Endothelial cell of umbilical vein (primary cell): ENCODE measurements around the gene RELL1.

Source experiments
- GATA2 ChIP-seq: IDR thresholded peaks from 2 replicates; pipeline ENCODE4 v1.7.0; 2011; ENCODE audit warnings: low read depth, mild to moderate bottlenecking, moderate library complexity, mixed read lengths, low read length; ENCODE audit not compliant: insufficient read length, insufficient read depth
- MYC ChIP-seq: IDR thresholded peaks from one replicate; pipeline ENCODE4 v1.6.1; 2011; ENCODE audit warnings: mild to moderate bottlenecking, low read depth, low read length
- POLR2A ChIP-seq: IDR thresholded peaks from 2 replicates; pipeline ENCODE4 v1.6.1; 2012; ENCODE audit warnings: low read depth, mild to moderate bottlenecking, control low read depth, low read length
- TF ChIP-seq, protein P1 (sequence below), 2 donors: IDR thresholded peaks; 1 replicate in 1 of 2; 2 replicates in 1 of 2; pipeline ENCODE4 v1.5.1; 2011; ENCODE audit warnings: low read length in 2 of 2, mild to moderate bottlenecking in 2 of 2, moderate library complexity in 2 of 2, control low read depth in 1 of 2, inconsistent platforms in 1 of 2, low read depth in 1 of 2; ENCODE audit not compliant: insufficient read depth in 1 of 2; ENCODE audit errors: extremely low read depth in 1 of 2

DNA sequence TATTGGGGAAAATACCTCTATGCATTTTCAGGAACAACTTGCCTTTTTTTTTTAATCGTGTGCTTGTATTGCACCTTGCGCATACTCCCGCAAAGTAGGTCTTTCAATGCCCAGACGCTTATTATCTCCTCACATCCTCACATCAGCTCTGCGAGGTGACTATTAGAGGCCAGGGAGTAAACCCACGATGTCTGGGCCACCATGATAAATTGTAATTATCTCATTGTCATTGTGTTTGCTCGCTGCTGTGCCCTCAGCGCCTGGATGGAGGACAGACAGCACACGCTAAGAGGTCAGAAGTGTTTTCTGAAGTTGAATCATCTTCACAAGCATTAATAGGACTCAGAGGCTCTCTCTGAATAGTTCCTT is 1.0 kb upstream of the RELL1 start:
- no peak for TF ChIP-seq GATA2
- TF ChIP-seq, protein P1, sequence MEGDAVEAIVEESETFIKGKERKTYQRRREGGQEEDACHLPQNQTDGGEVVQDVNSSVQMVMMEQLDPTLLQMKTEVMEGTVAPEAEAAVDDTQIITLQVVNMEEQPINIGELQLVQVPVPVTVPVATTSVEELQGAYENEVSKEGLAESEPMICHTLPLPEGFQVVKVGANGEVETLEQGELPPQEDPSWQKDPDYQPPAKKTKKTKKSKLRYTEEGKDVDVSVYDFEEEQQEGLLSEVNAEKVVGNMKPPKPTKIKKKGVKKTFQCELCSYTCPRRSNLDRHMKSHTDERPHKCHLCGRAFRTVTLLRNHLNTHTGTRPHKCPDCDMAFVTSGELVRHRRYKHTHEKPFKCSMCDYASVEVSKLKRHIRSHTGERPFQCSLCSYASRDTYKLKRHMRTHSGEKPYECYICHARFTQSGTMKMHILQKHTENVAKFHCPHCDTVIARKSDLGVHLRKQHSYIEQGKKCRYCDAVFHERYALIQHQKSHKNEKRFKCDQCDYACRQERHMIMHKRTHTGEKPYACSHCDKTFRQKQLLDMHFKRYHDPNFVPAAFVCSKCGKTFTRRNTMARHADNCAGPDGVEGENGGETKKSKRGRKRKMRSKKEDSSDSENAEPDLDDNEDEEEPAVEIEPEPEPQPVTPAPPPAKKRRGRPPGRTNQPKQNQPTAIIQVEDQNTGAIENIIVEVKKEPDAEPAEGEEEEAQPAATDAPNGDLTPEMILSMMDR (IDR thresholded peaks at IDR 0.05; ENCODE audit: extremely low read depth in 1 of 2, insufficient read depth in 1 of 2, low read depth in 1 of 2, low read length in 2 of 2) = no peak
- TF ChIP-seq POLR2A = no peak
- no peak for TF ChIP-seq MYC
